Muscle layer of colon (tissue), 2 donors: ENCODE measurements around the gene LRRC37A2.
"Not testable (repeated sequence)": the region's sequence is repeated elsewhere in the genome, so short reads cannot be mapped to it uniquely, and the experiment has no call there.

Experiments
- H3K27ac ChIP-seq: one replicate; pipeline ENCODE4 v1.7.0; 2013; ENCODE audit warnings: low read depth, mild to moderate bottlenecking, low read length, moderate library complexity
- H3K27me3 ChIP-seq, 2 donors: one replicate each; pipeline ENCODE4 v1.7.0; 2013; ENCODE audit warnings: low read length in 2 of 2, mild to moderate bottlenecking in 2 of 2; ENCODE audit not compliant: insufficient read depth in 2 of 2, control insufficient read depth in 1 of 2
- H3K36me3 ChIP-seq: one replicate; pipeline ENCODE4 v1.7.0; 2013; ENCODE audit warnings: mild to moderate bottlenecking, low read length; ENCODE audit not compliant: insufficient read depth
- H3K4me1 ChIP-seq: one replicate; pipeline ENCODE4 v1.7.0; 2013; ENCODE audit warnings: mild to moderate bottlenecking, low read length; ENCODE audit not compliant: insufficient read depth
- H3K4me3 ChIP-seq, 2 donors: one replicate each; pipeline ENCODE4 v1.7.0; 2013; ENCODE audit warnings: low read length in 2 of 2, low read depth in 1 of 2, mild to moderate bottlenecking in 1 of 2, moderate library complexity in 1 of 2
- H3K9ac ChIP-seq: one replicate; pipeline ENCODE4 v1.7.0; 2013; ENCODE audit warnings: low read length
- H3K9me3 ChIP-seq: one replicate; pipeline ENCODE4 v1.7.0; 2013; ENCODE audit warnings: mild to moderate bottlenecking, low read length
- donor health status: abdominal sarcoma.
- donor health status: Adenocarcinoma of cecum.

The LRRC37A2 gene

DNA sequence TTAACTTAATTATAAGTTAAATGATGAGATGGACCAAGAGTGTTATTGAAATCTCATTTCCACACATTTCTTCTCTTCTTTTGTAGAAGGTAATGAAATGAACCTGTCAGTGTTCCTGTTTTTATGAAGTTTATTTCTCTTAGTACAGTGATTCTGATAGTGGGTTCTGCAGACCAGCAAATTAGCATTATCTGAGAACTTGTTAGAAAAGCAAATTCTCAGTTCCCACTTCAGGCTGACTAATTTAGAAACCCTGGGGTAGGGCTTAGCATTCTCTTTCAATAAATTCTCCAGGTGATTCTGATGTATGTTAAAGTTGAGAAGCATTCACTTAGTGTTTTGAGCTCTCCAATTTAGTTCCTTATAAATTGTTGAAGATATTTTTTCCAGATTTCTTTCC, 90.9 kb downstream of the LRRC37A2 start:
- H3K36me3 ChIP-seq, H3K27ac ChIP-seq, H3K4me3 ChIP-seq, H3K4me1 ChIP-seq, H3K27me3 ChIP-seq, H3K9ac ChIP-seq, H3K9me3 ChIP-seq: not testable (repeated sequence)
